GM10266 (cell line): ENCODE measurements around the gene SH3BGRL2.
"Not testable (repeated sequence)": the region's sequence is repeated elsewhere in the genome, so short reads cannot be mapped to it uniquely, and the experiment has no call there.

Source experiments
- DNase-seq: peaks from one replicate; pipeline ENCODE4 v3.0.0; 2012; ENCODE audit errors: extremely low spot score
- CTCF ChIP-seq: IDR thresholded peaks from 2 replicates; pipeline ENCODE4 v1.5.1; 2012; ENCODE audit warnings: mild to moderate bottlenecking, low read depth; ENCODE audit not compliant: control insufficient read depth, insufficient read depth; ENCODE audit errors: missing control alignments

Gene SH3BGRL2

GRCh38 chr6:79614326-79615305 is 16.5 kb upstream of the SH3BGRL2 start:
- TF ChIP-seq CTCF, result no peak
- no peak for DNase-seq

- TF ChIP-seq CTCF, result no peak
These were observed 13.6 kb upstream of the SH3BGRL2 start for GRCh38 chr6:79617518-79617941.

DNA sequence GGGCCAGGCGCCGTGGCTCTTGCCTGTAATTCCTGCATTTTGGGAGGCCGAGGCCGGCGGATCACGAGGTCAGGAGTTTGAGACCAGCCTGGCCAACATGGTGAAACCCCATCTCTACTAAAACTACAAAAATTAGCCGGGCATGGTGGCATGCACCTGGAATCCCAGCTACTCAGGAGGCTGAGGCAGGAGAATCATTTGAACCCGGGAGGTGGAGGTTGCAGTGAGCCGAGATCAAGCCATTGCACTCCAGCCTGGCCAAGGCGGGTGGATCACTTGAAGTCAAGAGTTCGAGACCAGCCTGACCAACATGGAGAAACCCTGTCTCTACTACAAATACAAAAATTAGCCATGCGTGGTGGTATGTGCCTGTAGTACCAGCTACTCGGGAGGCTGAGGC is 12.7 kb upstream of the SH3BGRL2 start:
- DNase-seq, result not testable (repeated sequence)

More at GRCh38 chr6:79617518-79617941, 13.6 kb upstream of the SH3BGRL2 start:
- DNase-seq, result no peak

DNA sequence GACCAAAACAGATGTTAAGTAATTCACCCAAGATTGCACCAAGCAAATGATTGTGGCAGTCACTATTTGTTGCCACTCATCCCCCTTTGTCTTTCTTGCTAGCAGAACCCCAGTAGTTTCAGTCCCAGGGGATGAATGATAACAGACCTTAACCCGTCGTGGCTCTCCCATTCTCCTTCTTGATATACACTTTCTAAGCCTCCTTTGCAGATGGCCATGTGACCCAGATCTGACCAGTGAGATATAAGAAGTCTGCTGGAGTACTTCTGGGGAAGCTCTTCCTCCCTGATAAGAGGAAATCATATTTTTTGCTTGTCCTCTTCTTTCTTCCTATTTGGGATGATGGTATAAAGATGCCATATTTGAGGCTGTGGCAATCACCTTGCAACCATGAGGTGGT is 9.6 kb upstream of the SH3BGRL2 start:
- no peak for TF ChIP-seq CTCF
- DNase-seq, result no peak

DNA sequence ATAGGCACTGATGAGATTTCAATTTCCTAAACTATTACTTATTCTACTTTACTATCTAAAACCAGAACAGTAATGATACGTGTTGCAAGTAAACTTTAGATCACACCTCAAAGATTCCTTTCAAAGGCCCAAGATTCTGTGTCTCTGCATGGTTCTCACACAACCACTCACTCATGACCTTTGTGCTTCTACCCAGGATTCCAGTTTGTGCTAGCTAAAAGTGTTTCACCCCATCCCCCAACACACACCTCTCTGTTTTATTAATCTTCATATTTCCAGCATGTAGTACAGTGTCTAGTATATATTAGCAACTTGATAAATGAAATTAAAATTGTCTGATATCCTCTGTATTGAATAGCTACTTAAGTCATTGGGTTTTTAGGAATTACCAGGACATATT is 8.8 kb upstream of the SH3BGRL2 start:
- no peak for TF ChIP-seq CTCF
- no peak for DNase-seq

DNA sequence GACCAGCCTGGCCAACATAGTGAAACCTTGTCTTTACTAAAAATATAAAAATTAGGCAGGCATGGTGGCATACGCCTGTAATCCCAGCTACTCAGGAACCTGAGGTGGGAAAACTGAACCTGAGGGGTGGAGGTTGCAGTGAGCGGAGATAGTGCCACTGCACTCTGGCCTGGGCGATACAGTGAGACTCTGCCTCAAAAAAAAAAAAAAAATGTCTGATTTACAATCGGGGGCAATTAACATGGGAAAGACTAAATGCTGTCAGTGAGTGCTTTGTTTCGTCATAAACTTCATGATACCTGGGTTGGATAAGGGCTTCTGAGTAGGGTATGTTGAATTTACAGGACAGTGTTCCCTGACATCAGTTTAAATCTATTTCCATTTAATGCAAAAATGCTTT is 8.0 kb upstream of the SH3BGRL2 start:
- no peak for TF ChIP-seq CTCF
- no peak for DNase-seq

- TF ChIP-seq CTCF, result no peak
These were observed 5.4 kb upstream of the SH3BGRL2 start for GRCh38 chr6:79625746-79626145.

More at GRCh38 chr6:79625746-79626145, 5.4 kb upstream of the SH3BGRL2 start:
- DNase-seq, result no peak
